HK-2 (cell line): Measurements from ENCODE around the gene PACRG.

ENCODE experiments used
- DNase-seq: peaks from one replicate; pipeline ENCODE4 v3.0.0-alpha.2; 2018; ENCODE audit not compliant: unreplicated experiment

The PACRG gene

DNA sequence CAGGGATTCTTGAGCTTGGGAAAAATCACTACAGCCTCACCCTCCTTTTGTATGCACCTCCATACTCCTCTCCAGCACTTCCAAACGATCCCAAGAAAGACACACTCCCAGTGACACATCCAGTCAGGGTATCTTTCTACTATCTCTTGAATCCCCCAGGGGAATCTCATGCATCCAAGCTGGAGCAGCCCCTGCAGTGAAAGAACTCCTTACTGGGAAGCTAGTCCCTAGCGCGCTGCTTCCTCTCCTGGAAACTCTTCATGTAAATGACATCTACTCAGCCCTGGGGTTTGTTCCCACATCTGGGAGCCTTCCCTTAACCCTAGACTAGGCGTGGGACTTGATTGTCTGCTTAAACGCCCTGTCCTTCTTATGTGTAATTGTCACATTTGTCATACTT is 357.7 kb downstream of the PACRG start:
- DNase-seq: no peak

DNA sequence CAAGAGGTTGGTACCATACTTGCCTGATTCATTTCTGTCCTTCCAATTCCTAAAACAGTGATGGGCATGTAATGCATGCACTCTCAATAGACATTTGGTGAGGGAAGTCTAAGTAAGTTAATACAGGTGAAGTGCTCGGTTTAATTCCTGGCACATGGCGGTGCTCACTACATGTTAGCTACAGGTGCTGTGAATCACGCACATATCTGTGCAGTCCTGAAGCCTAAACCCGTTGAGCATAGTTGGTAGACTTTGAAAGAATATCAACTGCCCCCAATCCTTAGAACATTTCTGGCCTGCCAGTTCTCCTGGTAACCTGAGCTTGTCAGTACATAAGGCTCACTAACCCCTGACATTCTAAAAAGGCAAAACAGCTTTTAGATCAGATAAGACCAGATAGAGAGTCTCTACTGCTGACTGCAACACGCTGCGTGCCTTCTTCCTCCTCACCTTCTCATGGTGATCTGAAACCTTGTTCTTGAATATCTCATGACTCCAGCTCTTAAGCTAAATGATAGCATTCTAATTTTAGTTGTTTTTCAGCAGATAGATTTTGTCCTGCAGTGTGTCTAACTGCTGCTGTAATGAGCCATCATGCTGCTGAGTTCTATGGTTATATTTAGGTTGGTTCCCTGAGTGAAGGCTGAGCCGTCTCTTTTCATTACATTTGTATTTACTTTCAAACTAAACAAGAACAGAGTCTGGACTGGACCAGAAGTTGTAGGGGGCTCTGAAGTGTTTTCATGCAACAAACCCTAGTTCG is 358.3 kb downstream of the PACRG start:
- DNase-seq: no peak

DNA sequence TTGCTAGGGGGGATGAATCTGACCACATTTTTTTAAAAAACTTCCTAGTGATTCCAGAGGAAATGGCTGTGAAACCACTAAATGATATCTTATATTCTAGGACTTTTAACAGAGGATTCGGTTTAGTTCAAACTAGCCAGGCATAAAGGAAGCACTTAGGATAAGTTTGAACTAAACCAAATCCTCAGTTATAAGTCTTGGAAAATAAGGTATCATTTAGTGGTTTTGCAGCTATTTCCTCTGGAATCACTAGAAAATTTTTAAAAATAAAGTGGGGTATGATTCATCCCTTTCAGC is 358.8 kb downstream of the PACRG start:
- DNase-seq: no peak

- DNase-seq: no peak
These were observed 360.2 kb downstream of the PACRG start for GRCh38 chr6:163087981-163088380.

GRCh38 chr6:163092876-163093275 is 365.1 kb downstream of the PACRG start:
- no peak for DNase-seq

DNA sequence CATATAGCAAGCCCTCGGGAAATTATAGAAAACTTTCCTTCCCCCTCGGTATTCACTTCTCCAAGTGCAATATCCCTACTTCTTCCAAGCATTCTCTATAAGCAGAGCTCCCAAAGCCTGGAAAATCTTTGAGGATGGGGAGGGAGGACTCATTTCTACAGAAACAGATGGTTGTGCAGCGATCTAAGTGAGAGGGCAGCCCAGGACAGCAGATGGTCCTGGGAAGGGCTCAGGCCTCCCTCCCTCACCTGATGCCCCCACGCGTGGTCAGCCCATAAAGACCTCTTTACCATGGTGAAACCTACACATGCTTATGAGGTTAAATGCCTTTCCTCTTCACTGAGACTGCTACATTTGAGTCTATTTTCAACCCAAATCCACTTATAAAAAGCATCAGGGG is 367.1 kb downstream of the PACRG start:
- no peak for DNase-seq

- no peak for DNase-seq
These were observed 367.6 kb downstream of the PACRG start for GRCh38 chr6:163095401-163095800.

- no peak for DNase-seq
These were observed 371.2 kb downstream of the PACRG start for GRCh38 chr6:163098827-163099479.

DNA sequence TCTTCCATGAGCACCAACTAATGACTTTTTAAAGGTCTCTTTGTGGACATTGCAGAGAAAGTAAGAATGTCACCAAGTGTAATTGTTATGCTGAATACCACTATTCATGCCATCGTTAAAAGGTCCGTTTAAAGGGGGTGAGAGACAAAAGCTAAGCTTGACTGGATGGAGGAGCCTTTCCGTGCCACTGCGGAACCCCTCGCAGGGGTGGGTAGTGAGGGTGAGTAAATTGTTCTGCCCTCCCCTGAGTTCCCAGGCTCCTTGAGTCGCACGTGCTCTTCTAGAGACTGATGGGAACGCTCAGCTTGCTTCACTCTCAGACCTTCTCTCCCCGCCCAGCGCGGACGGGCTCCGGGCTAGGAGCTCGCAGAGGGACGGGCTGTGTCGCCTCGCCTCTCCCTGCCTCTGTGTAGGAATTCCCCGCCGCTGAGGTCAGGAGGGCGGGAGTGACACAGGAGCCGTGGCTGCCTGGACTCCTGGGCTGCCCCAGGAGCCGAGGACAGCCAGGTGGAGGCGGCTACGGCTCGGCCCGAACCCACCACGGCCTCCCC is 371.9 kb downstream of the PACRG start:
- no peak for DNase-seq

GRCh38 chr6:163100259-163100658 is 372.5 kb downstream of the PACRG start:
- no peak for DNase-seq

GRCh38 chr6:163113358-163113962 is 385.7 kb downstream of the PACRG start:
- DNase-seq: no peak

DNA sequence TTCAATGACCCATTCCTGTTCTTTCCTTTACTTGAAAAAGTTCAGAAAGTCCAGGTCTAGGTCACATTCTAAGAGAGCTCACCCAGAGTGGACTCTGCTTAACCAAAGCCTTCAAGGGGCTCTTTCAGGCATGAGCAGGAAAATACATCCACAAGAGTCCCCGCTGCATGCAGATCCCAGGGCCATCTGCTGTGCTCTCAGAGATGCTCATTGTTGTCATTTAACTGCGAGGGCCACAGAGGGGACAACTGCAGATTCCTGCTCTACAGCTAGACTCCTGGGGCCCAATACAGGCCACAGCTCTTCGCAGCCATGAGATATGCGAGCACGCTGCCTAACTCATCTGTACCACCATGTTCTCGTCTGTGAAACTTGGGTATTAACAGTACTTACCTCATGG is 391.2 kb downstream of the PACRG start:
- no peak for DNase-seq

GRCh38 chr6:163120223-163120622 is 392.4 kb downstream of the PACRG start:
- no peak for DNase-seq

- no peak for DNase-seq
These were observed 393.5 kb downstream of the PACRG start for GRCh38 chr6:163121270-163121669.

DNA sequence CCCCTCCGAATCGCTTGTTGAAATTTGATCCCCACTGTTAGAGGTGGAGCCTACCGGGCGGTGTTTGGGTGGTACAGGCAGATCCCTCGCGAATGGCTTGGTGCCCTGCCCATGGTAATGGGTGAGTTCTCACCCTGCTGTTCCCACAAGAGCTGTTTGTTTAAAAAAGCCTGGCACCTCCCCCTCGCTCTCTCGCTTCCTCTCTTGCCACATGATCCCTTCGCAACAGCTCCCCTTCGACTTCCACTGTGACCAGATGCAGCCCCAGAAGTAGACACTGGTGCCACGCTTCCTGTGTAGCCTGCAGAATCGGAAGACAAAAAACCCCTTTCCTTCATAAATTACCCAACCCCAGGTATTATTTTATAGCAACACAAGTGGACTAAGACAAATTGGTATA is 394.6 kb downstream of the PACRG start:
- DNase-seq: no peak

GRCh38 chr6:163123098-163123497 is 395.3 kb downstream of the PACRG start:
- no peak for DNase-seq

DNA sequence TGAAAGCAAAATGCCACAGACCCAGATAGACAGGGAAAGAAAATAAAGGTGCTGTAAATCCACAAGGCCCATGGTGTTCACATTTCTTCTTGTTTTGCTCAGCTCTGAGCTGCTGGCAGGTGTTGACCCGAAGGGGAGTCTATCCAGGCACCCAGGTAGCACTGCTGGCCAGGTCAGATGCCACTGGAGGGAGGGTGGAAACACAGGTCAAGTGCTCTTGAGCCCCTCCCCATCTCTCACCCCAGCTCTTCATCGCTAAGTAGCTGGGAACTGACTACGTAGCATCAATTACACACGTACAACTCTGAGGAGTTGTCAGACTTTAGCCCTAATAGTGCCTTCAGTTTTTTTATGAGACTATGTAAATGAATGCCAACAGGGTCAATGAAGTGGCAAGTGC is 399.0 kb downstream of the PACRG start:
- no peak for DNase-seq

- no peak for DNase-seq
These were observed 399.8 kb downstream of the PACRG start for GRCh38 chr6:163127587-163127986.

DNA sequence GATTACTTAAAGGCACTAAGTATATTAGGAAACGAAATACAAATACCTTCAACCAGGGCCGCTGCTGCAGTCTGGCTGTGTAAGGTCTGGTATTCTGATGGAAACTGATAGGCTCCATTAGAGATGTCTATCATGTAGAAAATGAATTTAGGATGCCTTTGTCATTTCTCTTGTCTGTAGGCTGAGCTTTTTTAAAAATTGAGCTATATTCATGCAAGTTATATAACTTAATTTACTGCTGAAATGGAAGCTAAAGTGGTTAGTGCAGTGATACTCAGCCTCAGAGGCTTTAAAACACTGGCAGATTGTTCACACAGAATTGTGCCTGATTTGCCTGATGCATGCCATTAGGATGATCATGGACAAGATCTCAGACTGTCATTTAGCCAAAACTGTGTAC is 400.6 kb downstream of the PACRG start:
- DNase-seq: no peak

DNA sequence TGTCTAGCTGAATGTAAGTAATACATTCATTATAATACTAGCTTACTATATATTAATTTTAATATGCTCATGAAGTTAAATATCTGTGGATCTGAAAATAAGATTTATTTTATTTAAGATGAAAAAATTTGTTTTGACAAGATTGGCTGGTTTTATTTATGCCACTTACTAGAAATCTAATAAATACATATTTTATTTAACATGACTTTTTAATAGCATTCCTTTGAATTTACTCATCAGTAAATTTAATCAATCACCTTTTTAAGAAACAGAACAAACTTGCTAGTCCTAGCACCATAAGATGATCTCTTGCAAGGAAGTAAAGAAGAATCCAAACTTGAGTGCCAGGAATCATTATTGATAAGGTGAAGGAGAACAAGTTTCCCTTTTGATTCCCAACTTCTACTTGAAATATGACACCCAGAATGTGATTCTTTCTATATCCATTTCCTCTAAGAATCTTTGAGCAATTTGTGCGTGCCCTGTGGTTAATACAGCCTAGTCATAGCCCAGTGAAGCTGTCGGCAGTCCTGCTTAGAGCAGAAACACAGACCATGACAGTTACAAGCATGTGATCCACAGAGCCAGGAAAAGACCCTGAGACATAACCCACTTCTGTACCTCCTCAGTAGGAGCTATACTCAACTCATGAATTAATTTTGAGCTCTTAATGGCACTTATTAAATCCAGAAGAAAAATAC is 404.4 kb downstream of the PACRG start:
- DNase-seq: no peak

DNA sequence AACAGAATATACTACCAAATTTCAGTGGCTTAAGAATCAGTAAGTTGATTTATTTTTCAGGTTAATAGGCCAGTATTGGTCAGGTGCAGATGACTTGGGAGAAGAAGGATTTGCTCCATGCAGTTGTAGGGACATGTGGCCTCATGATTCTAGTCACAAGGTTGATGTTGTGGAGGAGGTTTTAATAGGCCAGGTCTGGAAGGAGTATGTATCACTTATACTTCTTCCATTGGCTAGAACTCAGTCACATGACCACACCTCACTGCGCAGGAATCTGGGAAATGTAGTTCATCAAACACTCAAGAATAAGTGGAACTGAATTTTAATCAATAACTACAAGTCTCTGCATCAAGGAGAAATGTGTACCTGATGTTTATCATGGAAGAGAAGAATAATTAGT is 405.2 kb downstream of the PACRG start:
- DNase-seq: no peak

GRCh38 chr6:163133691-163134090 is 405.9 kb downstream of the PACRG start:
- DNase-seq: no peak
